GM21529 (cell line): ENCODE measurements around the gene CCBE1.
A peak's percentile ranks its signal among the peaks of the same experiment; 100 is the strongest.

Experiments used
- ATAC-seq: cut with Tn5 transposase; IDR thresholded peaks from one replicate; pipeline ENCODE4 v1.9.1; 2021; ENCODE audit not compliant: unreplicated experiment

The CCBE1 gene

DNA sequence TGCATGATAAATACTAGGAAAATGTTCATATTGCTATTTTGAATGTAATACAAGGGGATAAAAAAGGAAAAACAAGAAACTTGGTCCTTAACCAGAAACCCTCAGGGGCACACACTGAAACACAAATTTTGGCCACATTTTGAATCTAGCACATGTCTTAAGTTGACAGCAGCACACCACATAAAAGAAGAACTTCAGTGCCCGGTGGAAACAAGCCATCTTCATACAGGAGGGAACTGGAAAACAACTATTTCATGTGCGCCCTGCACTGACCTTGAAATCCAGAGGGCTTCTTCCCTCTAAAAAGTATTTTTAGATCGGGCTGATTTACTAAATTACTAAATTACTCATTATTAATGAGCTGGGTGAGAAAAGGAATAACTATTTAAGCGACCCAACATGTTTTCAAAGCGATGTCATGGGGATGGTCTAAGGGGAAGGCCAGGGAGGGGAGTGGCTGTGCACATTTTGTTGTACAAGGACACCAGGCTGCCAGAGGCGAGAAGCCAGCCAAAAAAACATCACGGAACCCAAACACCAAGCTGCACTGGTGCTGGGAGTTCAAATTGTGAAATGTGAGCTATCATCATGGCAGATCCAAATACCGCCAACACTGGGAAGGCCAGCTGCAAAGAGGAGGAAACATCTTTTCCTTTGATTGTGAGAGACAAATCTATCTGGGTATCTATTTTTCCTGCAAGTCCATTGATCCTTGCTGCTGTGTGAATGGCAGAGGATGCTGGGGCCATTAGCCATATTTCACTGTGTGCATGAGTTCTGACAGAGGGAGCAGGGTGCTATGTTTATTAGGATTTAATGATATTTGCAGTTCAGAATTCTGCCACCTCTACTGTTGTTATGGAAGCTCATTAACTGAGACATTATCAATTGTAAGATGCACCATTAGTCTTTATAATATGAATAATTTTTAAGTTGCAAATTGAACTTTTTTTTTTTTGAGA, 187.5 kb downstream of the CCBE1 start:
- no peak for ATAC-seq

DNA sequence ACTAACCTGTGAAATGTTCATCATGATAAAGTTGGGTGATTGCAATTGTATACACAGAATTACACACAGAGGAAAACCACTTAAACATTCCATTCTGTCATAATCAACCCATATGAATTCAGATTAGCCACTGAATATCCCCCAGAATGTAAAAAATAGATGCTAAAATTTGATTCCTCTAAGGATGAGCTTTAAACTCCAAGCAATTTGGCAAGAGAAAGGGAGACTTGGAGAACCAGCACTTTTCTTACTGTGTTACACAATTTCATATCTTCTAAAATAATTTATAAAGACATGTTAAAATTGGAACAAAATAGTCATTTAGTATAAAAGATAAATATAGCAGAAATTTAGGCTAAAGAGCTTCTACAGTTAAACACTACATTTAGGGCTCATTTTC, 191.9 kb downstream of the CCBE1 start:
- ATAC-seq = no peak

DNA sequence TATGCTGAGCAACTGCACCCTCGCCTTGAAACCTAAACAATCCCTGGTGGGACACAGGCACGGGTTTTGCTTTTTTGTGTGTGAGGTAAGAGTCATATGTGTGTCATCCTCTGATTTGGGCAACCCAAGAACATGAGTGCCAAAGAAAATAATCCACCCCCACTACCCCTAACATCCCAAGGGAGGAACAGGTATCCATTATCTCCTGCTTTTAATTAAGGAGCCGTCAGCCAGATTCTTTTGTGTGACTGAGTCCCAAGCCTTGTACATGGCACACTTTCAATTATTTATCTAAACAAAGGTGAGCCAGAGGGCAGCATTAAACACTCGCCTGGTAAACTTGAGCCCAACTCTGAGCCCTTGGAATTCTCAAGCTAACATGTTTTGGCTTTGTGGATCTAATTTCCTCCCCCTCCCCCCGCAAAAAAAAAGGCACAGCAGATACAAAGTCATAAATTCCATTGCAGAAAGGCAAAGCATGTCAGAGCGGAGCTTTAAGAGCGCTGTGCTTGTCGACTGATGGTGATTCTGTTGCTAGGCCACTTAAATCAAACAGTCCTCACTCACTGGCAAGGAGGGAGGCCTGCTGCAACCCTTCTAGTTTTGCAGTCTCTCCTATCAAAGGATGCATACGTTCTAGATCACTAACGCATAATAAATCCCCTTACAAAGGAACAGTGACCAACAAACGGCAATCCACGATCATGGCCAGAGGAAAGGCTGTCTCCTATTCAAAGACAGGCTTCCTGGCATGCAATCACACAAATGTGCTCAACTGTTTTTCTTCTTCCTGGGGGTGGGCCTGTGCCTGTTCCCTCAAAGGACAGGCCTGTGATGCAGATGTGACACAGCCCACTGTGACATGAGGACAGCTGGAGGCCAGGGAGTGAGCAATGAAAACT, 194.7 kb downstream of the CCBE1 start:
- ATAC-seq = no peak

DNA sequence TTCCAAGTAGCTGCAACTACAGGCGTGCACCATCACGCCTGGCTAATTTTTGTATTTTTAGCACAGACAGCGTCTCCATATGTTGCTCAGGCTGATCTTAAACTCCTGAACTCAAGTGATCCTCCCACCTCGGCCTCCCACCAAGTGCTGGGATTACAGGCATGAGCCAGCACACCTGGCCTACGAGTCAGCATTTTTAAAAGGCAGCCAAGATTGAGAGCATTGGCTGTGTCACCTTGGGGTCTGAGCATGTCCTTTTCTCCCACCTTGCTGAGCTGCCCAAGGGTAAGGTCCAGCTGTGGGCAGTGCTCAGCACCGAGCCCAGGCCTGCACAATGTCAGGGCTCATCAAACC, 195.3 kb downstream of the CCBE1 start:
- no peak for ATAC-seq

DNA sequence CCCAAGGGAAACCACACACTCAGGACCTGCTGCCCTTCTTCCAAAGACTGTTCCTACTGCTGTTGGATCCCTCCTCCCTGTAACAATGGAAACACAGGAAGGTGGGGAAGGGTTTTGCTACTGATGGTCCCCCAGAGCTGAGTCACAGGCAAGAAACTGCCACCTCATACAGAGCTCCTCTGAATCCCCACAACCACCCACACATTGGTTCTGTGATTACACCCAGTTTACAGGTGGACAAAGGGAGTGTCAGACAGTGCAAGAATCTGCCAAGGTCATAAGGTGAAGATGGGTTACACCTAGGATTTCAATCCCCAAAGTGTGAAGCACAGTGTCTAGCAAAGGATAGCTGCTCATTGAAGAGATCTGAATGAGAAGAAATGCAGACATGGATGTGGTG, 196.5 kb downstream of the CCBE1 start:
- no peak for ATAC-seq

DNA sequence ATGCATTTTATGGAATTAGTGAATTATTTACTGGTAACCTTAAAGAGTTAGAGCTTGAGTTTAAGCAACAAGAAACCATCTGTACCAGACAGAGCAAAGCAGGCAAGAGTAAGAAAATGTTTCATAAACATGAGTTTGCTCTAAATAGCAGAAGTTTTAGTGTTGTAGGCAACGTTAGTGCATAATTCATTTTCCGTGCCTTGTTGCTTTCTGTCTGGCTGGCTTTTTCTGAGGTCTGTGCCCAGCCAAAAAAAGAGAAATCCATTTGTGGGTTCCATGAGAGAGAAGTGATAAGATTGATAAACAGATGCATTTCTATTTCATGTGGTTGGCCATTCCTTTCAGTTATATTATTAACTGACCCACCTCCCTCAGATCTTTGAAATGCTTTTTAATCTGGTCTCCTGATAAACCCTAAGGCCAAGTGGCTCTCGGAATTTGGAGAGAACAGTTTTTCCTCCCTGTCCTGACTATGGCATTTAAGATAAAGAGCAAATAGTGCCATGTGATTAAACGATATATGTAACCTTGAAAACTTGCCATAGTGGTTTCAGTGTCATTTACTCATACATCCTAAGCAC, 198.6 kb downstream of the CCBE1 start:
- no peak for ATAC-seq

DNA sequence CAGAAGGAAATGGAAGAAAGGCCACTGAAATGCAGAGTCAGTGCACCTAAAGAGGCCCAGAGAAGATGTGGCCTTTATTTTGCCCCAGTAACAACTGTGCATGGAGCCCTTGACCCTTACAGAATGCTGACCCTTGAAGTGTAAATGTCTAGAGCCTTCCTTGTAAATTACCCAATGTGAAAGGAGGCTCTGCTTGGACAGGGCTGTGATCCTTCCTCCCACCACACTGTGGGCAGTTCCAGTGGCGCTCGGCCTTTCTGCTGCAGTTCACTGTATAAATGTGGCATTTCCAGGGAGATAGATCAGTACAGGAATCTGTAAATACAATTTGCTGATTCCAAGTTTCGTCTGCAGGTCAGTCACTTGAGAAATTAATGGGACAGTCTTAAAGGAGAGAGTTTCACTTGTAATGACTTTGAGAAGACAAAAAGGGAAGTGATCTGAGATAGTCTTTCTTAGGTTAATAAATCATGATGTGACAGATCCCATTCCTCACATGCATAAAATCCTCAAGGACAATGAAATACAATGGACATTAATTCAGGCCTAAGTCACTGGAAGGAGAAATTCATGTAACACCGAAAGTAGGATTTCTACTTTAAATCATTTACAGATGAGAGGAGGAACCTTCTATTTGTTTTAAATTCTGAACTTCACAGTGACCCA, 204.3 kb downstream of the CCBE1 start:
- no peak for ATAC-seq

DNA sequence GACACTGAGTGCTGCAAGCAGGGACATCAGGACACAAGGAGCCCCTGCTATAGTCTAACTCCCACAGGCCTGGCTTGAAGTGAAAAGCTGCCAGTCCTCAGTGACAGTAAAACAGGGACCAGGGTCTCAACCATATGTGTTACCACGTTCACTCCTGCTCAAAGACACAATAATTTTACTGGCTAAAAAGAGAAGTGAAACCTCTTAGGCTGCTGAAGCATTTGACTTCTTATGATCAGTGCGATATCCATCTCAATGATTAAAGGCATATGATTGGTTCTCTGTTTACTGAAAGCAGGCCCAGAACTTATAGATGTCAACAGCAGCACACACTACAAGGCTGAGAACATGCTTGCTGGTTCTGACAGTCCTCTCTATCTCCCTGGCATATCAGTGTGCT, 208.3 kb downstream of the CCBE1 start:
- ATAC-seq = peak; percentile 72

DNA sequence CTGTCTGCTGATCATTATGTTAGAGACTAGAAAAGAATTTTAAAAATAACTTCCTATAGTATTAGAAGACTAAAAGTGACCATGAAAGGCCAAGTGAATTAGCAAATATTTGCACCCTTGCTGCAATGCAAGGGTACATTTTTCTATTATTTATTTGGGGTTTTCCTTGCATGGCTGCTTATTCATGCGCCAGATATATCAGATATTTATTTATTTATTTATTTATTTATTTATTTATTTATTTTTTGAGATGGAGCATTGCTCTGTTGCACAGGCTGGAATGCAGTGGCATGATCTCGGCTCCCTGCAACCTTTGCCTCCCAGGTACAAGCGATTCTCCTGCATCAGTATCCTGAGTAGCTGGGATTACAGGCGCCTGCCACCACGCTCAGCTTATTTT, 211.8 kb downstream of the CCBE1 start:
- no peak for ATAC-seq

DNA sequence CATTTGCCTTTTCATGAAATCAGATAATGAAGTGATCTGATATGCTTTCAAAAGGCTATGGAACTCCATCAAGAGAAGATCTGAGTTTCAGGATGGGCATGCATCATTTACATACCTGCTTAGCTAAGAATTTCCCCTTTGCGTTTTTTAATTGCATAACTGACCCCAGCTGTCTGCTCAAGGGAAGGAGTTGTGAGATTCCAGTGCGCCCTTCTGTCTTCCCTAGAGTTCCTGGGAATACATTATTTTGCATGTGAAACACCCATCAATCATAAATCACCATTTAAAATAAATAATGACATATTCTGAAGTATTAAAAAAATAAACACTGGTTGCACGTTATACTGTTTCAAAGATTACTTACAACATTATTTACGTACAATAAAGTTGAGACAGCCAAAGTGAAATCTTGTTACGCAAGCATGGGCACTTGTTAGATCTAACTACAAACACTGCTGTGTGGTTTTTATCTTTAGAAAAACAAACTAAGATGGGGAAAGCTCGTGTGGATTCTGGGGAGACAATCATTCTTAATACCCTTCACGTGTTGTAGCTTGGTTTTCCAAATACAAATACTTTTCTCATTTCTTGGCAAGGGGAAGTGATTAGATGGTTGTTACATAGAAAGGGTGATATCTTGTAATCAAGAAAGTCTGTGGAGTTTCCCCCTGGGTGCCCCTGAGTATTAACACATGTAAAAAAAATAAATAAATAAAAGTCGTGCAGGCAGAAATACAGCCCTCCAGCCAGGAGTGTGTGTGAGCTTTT, 212.5 kb downstream of the CCBE1 start:
- ATAC-seq = no peak

DNA sequence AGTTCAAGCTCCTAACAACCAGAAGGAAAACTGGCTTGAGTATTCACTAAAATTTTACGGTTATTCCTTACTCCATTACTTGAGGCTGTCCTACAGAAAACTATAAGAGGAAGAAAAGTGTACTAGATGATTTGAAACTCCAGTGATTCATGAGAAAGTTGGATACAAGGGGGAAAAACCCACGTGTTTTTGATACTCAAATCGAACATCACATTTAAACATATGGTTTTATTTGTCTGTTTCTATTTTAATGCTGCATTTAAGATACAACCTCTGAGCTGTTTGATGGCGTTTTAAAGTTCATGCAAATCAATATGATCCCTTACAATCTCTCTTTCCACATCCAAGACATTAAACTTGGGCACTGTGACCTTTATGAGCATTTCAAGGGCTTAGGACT, 213.1 kb downstream of the CCBE1 start:
- ATAC-seq = no peak

DNA sequence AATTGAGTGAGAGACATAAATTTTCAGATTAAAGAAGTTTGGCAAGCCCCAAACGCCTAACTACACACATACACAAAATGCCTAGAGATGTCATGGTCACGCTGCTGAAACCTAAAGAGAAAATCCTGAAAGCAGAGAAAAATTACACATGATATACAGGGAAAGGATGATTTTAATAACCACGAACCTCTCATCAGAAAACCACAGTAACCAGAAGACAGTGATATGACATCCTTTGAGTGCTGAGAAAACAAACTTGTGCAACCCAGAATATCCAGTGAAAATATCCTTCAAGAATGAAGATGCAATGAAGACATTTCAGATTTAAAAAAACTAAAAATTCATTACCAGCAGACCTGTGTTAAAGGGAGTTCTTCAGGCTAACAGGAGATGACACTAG, 215.8 kb downstream of the CCBE1 start:
- ATAC-seq = no peak

DNA sequence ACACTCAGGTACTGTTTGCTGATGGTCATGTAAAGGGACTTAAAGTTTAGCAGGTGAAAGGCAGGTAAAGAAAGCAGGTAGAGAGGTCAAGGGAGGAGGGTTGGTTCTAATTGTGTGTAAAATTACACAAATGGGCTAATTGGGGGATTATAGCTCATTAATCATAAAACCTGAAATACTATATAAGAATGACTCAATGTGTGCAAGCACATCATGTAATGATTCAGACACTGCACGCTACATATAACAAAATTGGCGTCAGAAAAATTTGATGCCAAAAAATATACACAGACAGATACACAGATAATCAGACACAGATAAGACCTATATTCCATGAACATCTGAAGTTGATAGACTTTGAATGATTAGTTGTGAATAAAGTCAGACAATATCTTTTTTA, 217.4 kb downstream of the CCBE1 start:
- no peak for ATAC-seq

DNA sequence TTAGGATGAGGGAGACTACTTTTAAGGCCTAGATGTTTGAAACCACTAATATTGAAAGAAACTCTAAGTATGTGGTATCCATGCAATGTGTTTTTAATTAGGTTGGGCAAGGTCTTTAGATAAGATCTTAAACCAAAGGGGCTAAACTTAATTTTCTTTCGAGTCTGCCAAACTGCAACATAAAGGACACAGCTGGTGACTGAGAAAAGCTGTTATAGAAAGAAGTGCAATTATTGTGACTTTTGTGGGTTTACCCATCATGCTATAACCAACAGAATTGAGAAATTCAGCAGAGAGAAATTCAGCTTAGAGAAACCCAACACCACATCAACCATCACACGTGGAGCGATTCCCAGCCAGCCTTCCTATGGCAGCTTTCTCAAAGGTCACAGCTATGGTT, 218.6 kb downstream of the CCBE1 start:
- no peak for ATAC-seq

DNA sequence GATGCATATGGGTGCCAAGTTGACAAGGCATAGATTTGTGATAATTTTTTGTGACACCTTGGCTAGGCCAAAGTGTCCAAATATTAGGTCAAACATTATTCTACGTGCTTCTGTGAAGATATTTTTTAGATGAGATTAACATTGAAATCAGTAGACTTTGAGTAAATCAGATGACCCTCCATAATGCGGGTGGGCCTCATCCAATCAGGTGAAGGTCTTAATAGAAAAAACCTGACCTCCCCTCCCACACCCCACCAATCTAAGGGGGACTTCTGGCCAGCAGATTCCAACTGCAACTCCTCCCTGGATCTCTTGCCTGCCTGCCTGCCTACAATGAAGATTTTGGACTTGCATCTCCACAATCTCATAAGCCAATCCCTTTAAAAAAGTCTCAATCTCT, 219.4 kb downstream of the CCBE1 start:
- no peak for ATAC-seq

DNA sequence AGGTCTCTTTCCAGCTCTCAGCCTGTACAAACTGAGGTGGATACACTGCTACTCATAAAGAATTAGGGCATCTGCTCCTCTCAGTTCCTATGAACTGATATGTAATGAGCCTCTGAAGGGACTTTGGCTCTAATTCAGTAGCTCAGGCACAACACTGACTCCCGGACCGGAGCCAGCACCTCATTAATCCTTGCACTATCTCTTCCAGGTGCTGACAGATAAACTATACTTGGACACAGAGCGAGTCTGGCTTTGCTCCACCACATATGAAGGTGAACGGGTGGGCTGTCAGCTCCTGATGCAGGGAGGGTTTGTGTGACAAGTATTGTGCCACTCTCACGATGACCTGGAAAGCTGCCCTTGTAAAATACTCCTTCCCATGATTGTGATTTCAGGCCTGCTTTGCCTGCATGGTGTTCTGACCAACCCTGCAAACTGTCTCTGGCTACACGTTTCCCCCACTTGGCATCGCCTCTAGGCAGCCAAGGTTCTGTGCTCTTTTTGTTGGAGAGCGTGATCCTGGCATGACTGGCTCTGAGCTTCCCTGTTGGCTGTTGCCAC, 226.6 kb downstream of the CCBE1 start:
- ATAC-seq = no peak

DNA sequence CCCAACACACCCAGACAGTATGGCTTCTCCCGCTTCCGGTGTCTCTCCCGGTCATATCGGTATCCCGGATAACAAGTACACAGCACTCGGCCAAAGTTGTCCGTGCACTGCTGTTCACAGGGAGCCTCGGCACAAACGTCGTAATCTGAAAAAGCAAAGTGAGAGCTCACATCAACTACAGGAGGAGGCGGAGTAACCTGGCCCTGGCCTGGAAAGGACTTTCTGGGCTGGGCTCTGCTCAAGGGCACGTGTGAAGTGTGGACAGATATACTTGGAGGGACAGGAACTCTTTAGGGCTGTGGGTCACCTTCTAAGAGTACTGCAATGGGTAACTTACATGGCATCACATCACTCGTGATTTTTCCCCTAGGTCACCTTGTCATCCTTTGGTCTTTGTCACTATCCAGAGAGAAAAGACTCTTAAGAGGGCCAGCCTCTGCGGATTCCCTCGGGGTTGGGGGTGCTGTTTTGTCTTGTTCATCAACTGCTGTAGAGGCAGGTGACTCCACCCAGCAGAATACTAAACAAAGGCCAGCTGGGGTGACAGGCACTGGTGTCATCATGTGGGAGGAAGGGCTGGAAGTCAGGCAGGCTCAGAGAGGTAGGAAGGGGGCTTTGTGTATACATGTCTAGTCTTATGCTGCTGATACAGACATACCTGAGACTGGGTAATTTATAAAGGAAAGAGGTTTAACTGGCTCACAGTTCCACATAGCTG, 227.6 kb downstream of the CCBE1 start:
- ATAC-seq = no peak

DNA sequence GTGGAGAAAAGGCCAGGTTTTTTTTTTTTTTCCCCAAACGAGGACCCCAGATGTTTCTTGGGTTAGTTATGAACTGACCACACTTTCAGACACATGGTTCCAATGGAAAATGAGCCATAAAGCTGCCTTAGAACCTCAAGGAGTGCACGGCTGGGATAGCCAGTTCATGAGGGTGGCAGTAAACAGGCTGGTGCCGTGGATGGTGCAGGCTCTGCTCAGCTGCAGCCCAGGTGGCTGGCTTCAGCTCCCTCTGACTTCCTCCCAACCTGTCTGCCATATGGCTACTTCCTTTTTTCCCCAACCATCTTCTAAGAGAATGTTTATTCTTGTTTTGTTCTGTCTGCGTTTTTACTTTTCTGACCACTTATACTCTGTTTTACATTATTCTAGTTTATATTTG, 228.4 kb downstream of the CCBE1 start:
- ATAC-seq = no peak

DNA sequence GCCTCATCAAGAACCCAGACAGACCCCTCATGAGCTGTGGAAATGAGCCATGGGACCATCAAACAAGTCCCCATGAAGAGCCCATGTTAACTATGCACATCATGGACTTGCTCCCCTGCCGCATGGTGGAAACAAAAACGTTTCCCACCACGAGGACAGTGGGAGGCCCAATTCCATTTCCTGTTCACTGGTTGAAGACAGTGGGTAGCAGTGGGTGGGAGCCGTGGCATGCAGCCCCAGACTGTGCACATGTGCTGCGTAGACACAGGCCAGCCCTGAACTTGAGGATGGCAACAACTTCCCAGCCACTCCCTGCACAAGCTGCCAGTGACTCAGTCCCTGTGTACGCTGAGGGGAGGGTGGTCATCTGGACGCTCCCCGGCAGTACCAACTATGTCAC, 229.7 kb downstream of the CCBE1 start:
- no peak for ATAC-seq
